HepG2 (cell line): ENCODE data around the gene GTPBP6. TPM values are rescaled to one million over a fixed set of nuclear protein-coding genes. Genes with fewer than 3 reads are reported as not detected.

Experiments used
- BORCS8-MEF2B ChIP-seq: sonication (generic); formaldehyde crosslinking; IDR thresholded peaks from 2 replicates; pipeline ENCODE4 v1.8.0; 2022; ENCODE audit warnings: mild to moderate bottlenecking, missing genetic modification reagents
- CREB1 ChIP-seq, 2 experiments: fragments of 450-650 bp in 1 of 2; IDR thresholded peaks; 2 replicates each; pipeline ENCODE4 v1.6.1; 2016 to 2017; ENCODE audit warnings: control low read depth in 1 of 2, mild to moderate bottlenecking in 1 of 2, missing compliant biosample characterization in 1 of 2, missing genetic modification characterization in 1 of 2
- KDM5A ChIP-seq: fragments of 200-600 bp; sonication (generic); IDR thresholded peaks from 2 replicates; pipeline ENCODE4 v1.7.0; 2018; ENCODE audit warnings: antibody characterized with exemption, mild to moderate bottlenecking, low read length, borderline replicate concordance
- KDM6A ChIP-seq: IDR thresholded peaks from 2 replicates; pipeline ENCODE4 v1.6.1; 2016; ENCODE audit warnings: low read depth
- MATR3 ChIP-seq: sonication (generic); formaldehyde crosslinking; IDR thresholded peaks from 2 replicates; pipeline ENCODE4 v1.4.0; 2020; ENCODE audit warnings: missing genetic modification reagents
- MEIS2 ChIP-seq: sonication (generic); formaldehyde crosslinking; IDR thresholded peaks from 2 replicates; pipeline ENCODE4 v1.9.0; 2021; ENCODE audit warnings: mild to moderate bottlenecking, missing genetic modification reagents
- PPARG ChIP-seq: conservative IDR thresholded peaks from 2 replicates; pipeline ENCODE4 v1.6.1; 2016; ENCODE audit warnings: missing biosample characterization, missing genetic modification reagents
- RBAK ChIP-seq: sonication (generic); formaldehyde crosslinking; IDR thresholded peaks from 2 replicates; pipeline ENCODE4 v1.5.1; 2020; ENCODE audit warnings: mild to moderate bottlenecking, missing genetic modification reagents
- SCMH1 ChIP-seq: sonication (generic); formaldehyde crosslinking; IDR thresholded peaks from 2 replicates; pipeline ENCODE4 v1.9.0; 2021; ENCODE audit warnings: missing genetic modification reagents, mild to moderate bottlenecking, borderline replicate concordance
- SMAD3 ChIP-seq: sonication (generic); formaldehyde crosslinking; IDR thresholded peaks from 2 replicates; pipeline ENCODE4 v1.4.0; 2020; ENCODE audit warnings: missing genetic modification reagents
- SP1 ChIP-seq, 2 experiments: fragments of 450-650 bp in 1 of 2; sonication (generic) in 1 of 2; formaldehyde crosslinking in 1 of 2; IDR thresholded peaks; 2 replicates each; pipeline versions ENCODE4 v1.4.0 to v1.6.1; 2016 to 2020; ENCODE audit warnings: missing genetic modification reagents in 1 of 2
- ZBTB21 ChIP-seq: sonication (generic); formaldehyde crosslinking; IDR thresholded peaks from 2 replicates; pipeline ENCODE4 v1.4.0; 2020; ENCODE audit warnings: missing genetic modification reagents
- ZBTB38 ChIP-seq: sonication (generic); formaldehyde crosslinking; IDR thresholded peaks from 2 replicates; pipeline ENCODE4 v1.5.1; 2020; ENCODE audit warnings: mild to moderate bottlenecking, missing genetic modification reagents
- ZEB1 ChIP-seq: IDR thresholded peaks from 2 replicates; pipeline ENCODE4 v1.6.1; 2012; ENCODE audit warnings: mild to moderate bottlenecking, low read depth, inconsistent platforms; ENCODE audit not compliant: insufficient replicate concordance
- ZFYVE20 ChIP-seq: sonication (generic); formaldehyde crosslinking; IDR thresholded peaks from 2 replicates; pipeline ENCODE4 v1.8.0; 2023; ENCODE audit warnings: low read depth, mild to moderate bottlenecking, moderate library complexity, missing genetic modification reagents, borderline replicate concordance
- ZNF136 ChIP-seq: sonication (generic); formaldehyde crosslinking; IDR thresholded peaks from 2 replicates; pipeline ENCODE4 v1.8.1; 2022; ENCODE audit warnings: low read depth, mild to moderate bottlenecking, moderate library complexity, missing genetic modification reagents
- ZNF354B ChIP-seq: sonication (generic); formaldehyde crosslinking; IDR thresholded peaks from 2 replicates; pipeline ENCODE4 v1.8.0; 2022; ENCODE audit warnings: mild to moderate bottlenecking, missing genetic modification reagents
- ZSCAN31 ChIP-seq: sonication (generic); formaldehyde crosslinking; IDR thresholded peaks from 2 replicates; pipeline ENCODE4 v1.5.0; 2020; ENCODE audit warnings: low read depth, mild to moderate bottlenecking, missing genetic modification reagents
- polyA plus RNA-seq, 8 experiments: library from polyadenylated mRNA; depleted of rRNA in 3 of 8; stranded (reverse) in 7 of 8; unstranded in 1 of 8; fragments of >200 nt; fragmentation: Illumina TruSeq in 4 of 8; extraction: Trizol in 4 of 8; gene quantifications; 2 replicates each; pipeline versions ENCODE4 v1.2.1 to v1.2.3, GENCODE V29; 2011 to 2016; ENCODE audit warnings: low read depth in 4 of 8, missing spikeins in 1 of 8, mixed read lengths in 1 of 8; ENCODE audit not compliant: insufficient read depth in 1 of 8
- total RNA-seq, 5 experiments: library from RNA; depleted of rRNA; stranded (reverse); fragments of >200 nt; fragmentation: Illumina TruSeq; extraction: Trizol; gene quantifications; 2 replicates each; pipeline ENCODE4 v1.2.3, GENCODE V29; 2016; ENCODE audit warnings: low read depth in 1 of 5
- TF ChIP-seq, protein P1 (sequence below): sonication (generic); formaldehyde crosslinking; IDR thresholded peaks from 2 replicates; pipeline ENCODE4 v1.5.1; 2020; ENCODE audit warnings: missing genetic modification reagents, mild to moderate bottlenecking, borderline replicate concordance
- TF ChIP-seq, protein P2 (sequence below): sonication (generic); formaldehyde crosslinking; IDR thresholded peaks from 2 replicates; pipeline ENCODE4 v1.5.1; 2020; ENCODE audit warnings: missing genetic modification reagents, mild to moderate bottlenecking, borderline replicate concordance
- TF ChIP-seq, protein P3 (sequence below): sonication (generic); formaldehyde crosslinking; IDR thresholded peaks from 2 replicates; pipeline ENCODE4 v1.5.0; 2020; ENCODE audit warnings: mild to moderate bottlenecking, missing genetic modification reagents, borderline replicate concordance

The GTPBP6 gene
- total and polyA plus RNA-seq, 2 of the 13 experiments (the other 11 are each of a cell fraction or from before 2014, with no cell fraction given) = 20.2 to 39.6 TPM

DNA sequence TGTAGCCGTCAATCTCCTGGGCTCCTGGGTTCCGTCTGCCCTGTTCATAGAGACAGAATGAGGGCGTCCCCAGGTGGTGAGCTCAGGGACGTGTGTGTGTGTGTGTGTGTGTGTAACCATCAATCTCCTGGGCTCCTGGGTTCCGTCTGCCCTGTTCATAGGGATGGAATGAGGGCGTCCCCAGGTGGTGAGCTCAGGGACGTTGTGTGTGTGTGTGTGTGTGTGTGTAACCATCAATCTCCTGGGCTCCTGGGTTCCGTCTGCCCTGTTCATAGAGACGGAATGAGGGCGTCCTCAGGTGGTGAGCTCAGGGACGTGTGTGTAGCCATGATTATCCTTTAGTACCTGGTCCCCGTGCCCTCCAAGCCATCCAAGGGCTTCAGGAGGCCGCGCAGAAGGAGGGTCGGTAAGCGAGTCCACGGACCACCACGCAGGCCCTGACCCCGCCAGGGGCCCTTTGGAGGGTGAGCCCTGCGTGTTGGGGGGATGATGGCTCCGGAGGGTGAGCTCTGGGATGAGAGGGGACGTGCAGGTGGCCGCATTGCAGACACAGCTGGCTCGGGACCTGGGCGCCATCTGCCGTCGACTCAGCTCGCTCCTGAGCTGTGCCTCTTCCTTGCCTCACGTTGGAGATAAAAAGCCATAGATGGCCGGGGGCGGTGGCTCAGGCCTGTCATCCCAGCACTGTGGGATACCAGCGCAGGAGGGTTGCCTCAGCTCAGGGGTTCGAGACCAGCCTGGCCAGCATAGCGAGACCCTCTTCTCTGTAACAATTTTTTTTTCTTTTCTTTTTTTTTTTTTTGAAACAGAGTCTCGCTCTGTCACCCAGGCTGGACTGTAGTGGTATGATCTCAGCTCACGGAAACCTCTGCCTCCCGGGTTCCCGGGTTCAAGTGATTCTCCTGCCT, 5.4 kb upstream of the GTPBP6 start (continued):
- no peak for TF ChIP-seq ZFYVE20 (CRISPR knock-in tag)
- TF ChIP-seq SP1 (IDR thresholded peaks at IDR 0.05) = no peak
- TF ChIP-seq SP1 (CRISPR knock-in tag; IDR thresholded peaks at IDR 0.05) = no peak
- no peak for TF ChIP-seq PPARG (CRISPR knock-in tag)
- no peak for TF ChIP-seq SMAD3 (CRISPR knock-in tag)
- TF ChIP-seq ZBTB38 (CRISPR knock-in tag) = peak; percentile 48; the same call in 1 of the 2 replicates
- no peak for TF ChIP-seq ZNF354B
- TF ChIP-seq, protein P1, sequence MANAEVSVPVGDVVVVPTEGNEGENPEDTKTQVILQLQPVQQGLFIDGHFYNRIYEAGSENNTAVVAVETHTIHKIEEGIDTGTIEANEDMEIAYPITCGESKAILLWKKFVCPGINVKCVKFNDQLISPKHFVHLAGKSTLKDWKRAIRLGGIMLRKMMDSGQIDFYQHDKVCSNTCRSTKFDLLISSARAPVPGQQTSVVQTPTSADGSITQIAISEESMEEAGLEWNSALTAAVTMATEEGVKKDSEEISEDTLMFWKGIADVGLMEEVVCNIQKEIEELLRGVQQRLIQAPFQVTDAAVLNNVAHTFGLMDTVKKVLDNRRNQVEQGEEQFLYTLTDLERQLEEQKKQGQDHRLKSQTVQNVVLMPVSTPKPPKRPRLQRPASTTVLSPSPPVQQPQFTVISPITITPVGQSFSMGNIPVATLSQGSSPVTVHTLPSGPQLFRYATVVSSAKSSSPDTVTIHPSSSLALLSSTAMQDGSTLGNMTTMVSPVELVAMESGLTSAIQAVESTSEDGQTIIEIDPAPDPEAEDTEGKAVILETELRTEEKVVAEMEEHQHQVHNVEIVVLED = no peak; the same call in 1 of the 2 replicates
- TF ChIP-seq ZEB1 = no peak
- no peak for TF ChIP-seq MATR3 (CRISPR knock-in tag)
- TF ChIP-seq, protein P2, sequence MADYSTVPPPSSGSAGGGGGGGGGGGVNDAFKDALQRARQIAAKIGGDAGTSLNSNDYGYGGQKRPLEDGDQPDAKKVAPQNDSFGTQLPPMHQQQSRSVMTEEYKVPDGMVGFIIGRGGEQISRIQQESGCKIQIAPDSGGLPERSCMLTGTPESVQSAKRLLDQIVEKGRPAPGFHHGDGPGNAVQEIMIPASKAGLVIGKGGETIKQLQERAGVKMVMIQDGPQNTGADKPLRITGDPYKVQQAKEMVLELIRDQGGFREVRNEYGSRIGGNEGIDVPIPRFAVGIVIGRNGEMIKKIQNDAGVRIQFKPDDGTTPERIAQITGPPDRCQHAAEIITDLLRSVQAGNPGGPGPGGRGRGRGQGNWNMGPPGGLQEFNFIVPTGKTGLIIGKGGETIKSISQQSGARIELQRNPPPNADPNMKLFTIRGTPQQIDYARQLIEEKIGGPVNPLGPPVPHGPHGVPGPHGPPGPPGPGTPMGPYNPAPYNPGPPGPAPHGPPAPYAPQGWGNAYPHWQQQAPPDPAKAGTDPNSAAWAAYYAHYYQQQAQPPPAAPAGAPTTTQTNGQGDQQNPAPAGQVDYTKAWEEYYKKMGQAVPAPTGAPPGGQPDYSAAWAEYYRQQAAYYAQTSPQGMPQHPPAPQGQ (CRISPR knock-in tag) = no peak
- TF ChIP-seq SCMH1 (CRISPR knock-in tag) = no peak
- no peak for TF ChIP-seq CREB1 (IDR thresholded peaks at IDR 0.05)
- no peak for TF ChIP-seq CREB1 (CRISPR knock-in tag; IDR thresholded peaks at IDR 0.05)
- no peak for TF ChIP-seq ZNF136 (CRISPR knock-in tag)
- TF ChIP-seq KDM6A (CRISPR knock-in tag) = no peak
- 0 out of 2 replicates have a peak, but pooled peaks have one; percentile 37 for TF ChIP-seq MEIS2 (CRISPR knock-in tag)
- TF ChIP-seq, protein P3, sequence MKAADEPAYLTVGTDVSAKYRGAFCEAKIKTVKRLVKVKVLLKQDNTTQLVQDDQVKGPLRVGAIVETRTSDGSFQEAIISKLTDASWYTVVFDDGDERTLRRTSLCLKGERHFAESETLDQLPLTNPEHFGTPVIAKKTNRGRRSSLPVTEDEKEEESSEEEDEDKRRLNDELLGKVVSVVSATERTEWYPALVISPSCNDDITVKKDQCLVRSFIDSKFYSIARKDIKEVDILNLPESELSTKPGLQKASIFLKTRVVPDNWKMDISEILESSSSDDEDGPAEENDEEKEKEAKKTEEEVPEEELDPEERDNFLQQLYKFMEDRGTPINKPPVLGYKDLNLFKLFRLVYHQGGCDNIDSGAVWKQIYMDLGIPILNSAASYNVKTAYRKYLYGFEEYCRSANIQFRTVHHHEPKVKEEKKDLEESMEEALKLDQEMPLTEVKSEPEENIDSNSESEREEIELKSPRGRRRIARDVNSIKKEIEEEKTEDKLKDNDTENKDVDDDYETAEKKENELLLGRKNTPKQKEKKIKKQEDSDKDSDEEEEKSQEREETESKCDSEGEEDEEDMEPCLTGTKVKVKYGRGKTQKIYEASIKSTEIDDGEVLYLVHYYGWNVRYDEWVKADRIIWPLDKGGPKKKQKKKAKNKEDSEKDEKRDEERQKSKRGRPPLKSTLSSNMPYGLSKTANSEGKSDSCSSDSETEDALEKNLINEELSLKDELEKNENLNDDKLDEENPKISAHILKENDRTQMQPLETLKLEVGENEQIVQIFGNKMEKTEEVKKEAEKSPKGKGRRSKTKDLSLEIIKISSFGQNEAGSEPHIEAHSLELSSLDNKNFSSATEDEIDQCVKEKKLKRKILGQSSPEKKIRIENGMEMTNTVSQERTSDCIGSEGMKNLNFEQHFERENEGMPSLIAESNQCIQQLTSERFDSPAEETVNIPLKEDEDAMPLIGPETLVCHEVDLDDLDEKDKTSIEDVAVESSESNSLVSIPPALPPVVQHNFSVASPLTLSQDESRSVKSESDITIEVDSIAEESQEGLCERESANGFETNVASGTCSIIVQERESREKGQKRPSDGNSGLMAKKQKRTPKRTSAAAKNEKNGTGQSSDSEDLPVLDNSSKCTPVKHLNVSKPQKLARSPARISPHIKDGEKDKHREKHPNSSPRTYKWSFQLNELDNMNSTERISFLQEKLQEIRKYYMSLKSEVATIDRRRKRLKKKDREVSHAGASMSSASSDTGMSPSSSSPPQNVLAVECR (CRISPR knock-in tag) = peak; percentile 48; the same call in 1 of the 2 replicates
- TF ChIP-seq KDM5A = no peak
- no peak for TF ChIP-seq ZBTB21 (CRISPR knock-in tag)
- TF ChIP-seq ZSCAN31 (CRISPR knock-in tag) = 0 out of 2 replicates have a peak, but pooled peaks have one; percentile 66
- TF ChIP-seq BORCS8-MEF2B (CRISPR knock-in tag) = no peak
- TF ChIP-seq RBAK (CRISPR knock-in tag) = no peak
